T-helper 2 cell treated with Interferon-gamma antibody and Interleukin-4, amounts not matched to agents 100 ng/mL and 5 ng/mL, for 36 hours (primary cell): Measurements from ENCODE around the gene ANTKMT. TPM values are rescaled to one million over a fixed set of nuclear protein-coding genes. Genes with fewer than 3 reads are reported as not detected.

Experiments
- intact Hi-C: fragments of 100-400 bp; cut with micrococcal nuclease; formaldehyde crosslinking; loops from one replicate; pipeline ENCODE4 v1.15.1; 2023
- total RNA-seq: library from RNA; stranded (reverse); gene quantifications from 2 replicates; pipeline ENCODE4 v1.2.3, GENCODE V29; 2022

Gene ANTKMT
- total RNA-seq, 1 donor from 2014 or later, result 25.9 TPM

DNA sequence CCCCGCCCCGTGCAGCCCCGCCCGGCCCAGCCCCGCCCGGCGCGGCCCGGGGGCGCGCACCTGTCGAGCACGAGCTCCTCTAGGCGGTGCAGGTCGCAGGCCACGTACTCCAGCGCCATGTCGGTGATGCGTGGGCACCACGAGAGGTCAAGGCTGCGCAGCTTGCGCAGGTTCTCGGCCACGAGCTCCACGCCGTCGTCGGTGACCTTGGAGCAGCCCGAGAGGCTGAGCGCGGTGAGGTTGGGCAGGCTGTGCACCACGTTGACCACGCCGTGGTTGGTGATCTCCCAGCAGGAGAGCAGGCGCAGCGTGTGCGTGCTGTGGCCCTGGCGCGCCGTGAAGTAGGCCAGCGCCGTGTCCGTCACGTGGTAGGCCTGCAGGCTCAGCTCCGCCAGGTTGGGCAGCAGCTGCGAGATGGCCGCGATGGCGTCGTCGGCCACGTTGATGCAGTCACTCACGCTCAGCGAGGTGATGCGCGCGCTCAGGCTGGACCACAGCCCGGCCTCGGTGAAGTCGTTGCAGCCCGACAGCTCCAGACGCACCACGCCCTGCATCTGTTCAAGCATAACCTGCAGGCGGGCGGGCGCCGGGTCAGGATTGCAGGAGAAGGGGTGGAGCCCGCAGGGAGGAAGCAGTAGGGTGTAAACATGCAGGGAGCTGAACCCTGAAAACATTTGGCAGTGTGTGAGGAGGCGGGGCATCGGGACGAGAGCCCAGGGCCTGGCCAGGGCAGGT, 25.4 kb upstream of the ANTKMT start:
- intact Hi-C loops, result no loop called here

DNA sequence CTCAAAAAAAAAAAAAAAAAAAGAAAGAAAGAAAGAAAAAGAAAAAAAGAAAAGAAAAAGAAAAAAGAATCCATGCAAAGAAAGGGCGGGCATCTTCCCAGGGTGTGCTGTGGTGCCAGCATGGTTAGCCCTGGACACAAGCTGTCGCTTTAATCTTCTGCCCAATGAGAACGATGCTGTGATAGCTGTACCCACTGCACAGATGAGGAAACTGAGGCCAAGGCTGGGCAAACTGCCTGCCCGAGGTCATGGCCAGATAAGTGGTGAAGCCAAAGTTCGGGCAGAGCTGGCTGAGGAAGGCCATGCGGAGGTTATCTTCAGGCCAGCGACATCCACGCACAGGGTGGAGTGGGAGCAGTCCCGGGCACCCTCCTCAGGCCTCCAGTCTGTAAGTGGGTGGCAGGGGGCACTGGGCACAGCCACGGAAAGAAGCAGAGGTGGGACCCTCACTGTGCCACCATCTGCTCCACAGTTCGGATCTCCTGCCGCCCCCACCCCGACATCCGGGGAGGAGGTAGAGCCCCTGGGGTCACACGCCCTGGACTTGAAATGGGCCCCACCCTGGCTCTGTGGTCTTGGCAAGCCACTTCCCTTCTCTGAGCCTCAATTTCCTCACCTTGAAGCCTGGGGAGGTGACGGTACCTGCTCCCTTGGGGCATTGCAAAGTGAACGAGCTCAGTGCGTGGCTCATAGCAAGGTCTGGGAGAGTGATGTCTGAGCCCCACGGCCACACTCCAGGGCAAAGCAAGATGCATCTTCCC, 21.9 kb upstream of the ANTKMT start:
- intact Hi-C loops, result no loop called here

DNA sequence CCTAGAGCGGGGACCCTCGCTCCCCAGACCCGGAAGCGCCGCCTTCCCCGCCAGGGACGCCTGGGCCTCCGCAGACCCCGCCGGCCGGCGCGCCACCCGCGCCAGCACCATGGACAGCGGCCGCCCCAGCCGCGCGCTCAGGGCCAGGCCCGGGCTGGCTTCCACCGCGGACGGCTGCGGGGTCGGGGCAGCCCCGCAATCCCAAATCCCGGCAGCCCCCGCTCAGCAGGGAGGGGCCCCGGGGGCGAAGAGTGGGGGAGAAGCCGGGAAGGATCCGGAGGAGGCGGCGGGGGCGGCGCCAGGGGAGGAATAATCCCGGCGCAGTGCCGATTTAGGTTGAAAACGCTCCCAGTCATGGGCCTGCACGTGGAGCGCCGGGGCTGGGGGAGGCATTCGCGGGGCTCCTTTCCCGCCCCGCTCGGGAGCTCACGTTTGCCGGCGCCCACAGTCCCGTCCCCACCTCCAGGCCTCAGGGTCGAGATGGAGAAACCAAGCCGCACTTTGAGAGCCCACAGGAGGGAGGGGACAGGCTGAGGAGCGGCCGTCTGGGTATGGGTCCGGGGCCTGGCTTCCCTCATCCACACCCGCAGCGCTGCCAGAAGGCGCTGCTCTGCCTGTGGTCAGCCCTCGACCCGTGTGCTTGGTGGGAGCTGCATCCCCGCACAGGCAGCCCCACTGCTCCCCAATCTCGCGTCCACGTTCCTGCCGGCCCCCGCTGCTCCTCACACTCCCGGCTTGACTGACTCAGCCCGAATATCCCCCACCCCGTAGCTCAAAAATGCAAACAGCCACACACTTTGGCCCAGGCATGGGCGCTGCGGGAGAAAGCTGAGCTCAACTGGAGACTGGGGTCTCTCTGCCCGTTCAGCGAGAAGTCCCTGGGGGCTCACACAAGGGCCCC, 20.0 kb upstream of the ANTKMT start:
- intact Hi-C loops, result no loop called here

DNA sequence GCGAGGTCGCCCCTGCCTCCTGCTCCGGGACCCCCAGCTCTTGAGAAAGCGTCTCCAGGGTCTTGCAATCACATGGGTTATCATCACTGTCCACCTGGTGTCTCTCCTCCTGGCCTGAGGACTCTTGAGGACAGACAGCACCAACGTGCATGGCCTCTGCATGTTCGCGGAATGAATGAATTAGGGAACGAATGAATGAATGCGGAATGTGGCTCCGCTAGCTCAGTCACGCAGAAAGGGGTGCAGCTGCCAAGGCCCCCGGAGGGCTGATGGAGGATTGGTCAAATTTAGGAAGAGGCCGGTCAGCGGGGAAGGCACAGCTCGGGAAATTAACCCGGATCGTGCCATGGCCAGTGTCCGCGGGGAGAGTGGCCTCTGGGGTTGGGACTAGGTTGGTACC, 18.6 kb upstream of the ANTKMT start:
- intact Hi-C loops, result no loop called here

DNA sequence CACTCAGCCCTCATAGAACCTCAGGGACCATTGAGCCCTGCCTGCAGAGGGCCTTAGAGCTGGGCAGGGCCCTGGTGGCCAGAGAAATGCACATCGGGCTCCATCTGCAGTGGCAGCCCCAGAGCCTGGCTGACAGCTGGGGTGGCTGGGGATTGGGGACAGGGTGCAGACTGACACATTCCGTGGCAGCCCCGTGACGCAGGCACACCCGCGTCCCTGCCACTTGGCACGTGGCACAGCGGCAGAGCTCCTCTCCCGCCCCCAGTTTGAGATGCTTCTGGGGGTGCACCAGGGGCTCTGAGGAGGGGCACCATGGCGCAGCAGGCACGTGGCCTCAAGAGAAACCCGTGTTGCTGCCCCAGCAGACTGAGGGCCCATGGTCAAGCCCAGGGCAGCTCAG, 17.5 kb upstream of the ANTKMT start:
- intact Hi-C loops, result no loop called here

DNA sequence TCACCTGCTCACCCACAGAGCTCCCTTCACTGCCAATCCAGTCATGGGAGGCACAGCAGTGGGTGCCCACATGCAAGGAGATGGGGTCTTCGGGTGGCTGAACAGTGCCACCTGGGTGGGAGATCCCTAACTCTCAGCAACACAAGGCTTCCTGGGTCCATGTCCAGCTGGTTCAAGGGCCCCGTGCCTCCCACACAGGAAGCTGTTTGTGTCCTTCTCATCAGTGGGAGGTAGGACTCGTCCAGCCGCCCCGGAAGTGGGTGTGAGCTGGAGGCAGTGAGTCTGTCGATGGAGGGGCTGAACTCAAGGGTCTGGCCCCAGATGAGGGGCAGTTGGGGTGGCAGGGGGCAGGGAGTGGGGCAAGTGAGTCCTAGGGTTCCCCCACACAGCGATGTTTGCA, 16.9 kb upstream of the ANTKMT start:
- intact Hi-C loops, result no loop called here

DNA sequence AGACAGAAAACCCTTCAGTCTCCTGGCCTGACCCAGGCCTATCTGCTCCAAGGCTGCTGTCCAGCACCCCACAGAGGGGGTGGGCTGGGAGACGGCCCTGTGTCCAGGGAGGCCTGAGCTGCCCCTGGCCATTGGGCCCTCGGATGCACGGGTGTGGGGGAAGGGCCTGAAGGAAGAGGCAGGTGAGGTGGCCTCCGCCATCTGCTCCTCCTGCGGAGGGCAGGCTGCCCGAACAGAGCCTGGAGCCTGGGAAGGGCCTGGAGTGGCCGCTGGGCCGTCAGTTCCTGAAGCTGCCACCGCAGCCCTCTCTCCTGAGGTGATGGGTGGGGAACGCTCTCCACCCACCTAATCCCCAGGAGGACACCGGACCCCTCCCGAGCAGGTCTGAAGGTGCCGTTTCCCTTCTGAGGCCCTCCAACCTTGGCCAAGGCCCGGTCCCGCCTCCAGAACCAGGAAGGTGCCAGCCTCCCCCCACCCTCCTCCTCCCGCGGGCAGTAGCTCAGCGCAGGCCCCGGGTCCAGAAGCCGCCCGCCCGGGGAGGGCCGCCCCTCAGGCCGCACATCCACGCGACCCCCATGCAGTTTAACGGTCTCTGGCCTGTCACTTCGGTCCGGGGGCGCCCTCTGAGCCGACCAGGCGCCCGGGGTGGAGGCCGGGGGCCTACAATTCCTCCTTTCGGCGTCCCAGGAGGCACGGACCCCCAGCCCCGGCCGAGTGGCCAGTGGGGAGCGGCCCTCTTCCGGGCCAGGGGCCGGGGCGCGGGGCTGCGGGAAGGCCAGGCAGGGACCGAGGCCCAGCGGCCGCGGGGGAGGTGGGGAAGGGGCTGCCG, 16.2 kb upstream of the ANTKMT start:
- intact Hi-C loops, result no loop called here

DNA sequence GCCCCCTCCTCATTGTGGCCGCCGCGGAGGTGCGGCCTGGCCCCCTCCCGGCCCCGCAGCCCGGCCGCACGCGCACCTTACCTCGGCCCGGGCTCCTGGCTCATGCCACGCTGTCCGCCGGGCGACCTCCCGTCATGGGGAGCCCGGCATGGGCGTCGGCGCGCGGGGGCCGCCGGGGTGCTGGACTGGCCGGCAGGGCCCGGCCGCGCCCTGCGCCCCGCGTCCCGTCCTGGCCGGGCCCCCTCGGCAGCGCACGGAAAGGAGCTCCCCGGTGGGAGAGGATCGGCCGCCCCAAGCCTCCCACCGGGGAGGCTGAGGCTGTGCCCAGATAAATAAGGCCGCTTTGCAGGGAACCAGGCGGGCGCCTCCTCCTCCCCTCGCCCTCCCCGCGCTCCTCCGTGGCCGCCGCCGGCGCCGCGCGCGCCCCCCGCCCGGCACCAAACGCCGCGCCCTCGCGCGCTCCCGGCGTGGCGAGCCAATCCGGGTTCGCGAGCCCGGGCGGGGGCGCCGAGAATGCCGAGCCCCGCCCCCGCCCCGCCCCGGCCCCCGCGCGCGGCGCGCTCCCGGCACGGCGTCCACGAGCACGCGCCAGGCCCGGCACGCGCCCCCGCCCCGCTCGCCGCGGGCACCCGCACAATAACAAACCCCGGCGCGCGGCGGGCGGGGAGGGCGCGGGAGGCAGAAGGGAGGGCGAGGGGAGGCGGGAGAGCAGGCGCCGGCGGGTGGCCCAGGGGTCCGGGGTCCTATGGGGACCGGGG, 15.3 kb upstream of the ANTKMT start, which contains the start of gene FBXL16:
TSS of gene FBXL16 (minus strand) at position 371 of the 758 bp plus-strand sequence. CDS start 8,396 bp downstream, outside the sequence.
- intact Hi-C loops, result no loop called here

DNA sequence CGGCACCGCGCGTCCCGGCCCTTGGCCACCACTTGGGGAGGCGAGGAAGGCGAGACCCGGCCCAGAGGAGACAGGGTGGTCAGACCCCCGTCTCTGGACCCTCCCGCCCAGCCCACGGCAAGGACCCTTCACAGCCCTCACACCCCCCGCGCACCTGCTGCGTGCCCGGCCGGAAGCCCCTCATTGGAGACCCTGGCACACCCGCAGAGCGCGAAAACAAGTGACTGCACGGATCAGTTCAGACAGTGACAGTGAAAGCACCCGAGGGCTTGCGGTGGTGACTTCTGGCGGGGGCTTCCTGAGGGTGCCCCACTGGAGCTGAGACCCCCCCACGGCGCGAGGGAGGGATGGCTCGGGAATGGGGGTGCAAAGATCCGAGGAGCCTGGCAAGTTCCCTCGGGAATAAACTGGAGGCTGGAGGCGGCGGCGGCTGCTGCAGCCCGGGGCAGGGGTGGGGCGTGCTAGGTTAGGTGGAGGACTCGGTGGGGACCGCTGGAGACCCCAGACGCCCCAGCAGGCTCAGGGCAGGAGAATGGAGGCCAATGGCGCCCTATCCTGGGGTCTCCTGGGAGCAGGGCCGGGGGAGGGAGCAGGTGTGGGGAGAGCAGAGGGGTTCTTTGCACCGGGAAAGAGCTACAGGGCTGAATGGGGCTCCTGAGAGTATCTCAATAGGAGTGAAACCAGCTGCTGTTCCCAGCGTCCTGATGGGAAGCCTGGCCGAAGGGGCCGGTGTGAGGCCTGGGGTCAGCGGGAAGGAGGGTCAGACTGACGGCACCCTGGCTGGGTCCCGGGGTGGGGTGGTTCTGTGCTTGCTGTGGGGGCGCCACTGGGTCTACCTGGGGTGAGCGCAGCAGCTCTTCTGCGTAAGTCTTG, 14.5 kb upstream of the ANTKMT start:
- intact Hi-C loops, result no loop called here

DNA sequence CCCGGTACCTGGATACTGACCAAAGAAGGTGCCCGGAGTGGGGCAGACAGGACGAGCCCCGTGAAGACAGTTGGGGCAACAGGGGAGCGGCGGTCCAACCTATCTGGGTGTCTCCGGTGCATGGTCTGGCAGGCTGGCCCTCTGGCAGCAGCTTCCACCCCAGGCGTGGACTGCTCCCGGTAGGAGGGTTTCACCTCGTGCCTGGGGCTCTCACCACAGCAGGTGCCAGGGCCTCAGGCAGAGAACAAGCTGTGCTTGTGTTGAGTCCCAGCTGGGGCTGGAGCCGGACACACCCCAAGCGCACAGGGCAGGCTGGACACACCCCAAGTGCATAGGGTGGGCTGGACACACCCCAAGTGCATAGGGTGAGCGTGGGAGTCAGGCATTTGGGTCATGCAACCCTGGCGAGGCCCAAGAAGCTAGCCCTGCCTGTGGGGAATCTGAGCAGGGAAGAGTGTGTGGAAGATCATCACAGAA, 13.8 kb upstream of the ANTKMT start:
- intact Hi-C loops, result no loop called here

DNA sequence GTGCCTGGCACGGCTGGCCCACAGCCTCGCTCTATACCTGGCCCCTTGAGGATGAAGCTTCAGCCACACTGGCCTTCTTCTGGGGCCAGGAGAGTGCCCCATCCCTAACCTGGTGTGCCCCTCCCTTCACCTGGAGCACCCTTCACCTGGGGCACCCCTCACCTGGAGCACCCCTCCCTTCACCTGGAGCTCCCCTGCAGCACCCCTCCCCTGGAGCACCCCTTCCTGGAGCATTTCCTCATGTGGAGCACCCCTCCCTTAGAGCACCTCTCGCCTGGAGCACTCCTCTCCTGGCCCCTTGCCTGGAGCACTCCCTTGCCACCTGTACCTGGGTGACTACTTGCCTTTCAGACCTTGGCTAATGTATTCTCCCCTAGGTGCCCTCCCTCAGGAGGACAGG, 12.9 kb upstream of the ANTKMT start:
- intact Hi-C loops, result no loop called here

DNA sequence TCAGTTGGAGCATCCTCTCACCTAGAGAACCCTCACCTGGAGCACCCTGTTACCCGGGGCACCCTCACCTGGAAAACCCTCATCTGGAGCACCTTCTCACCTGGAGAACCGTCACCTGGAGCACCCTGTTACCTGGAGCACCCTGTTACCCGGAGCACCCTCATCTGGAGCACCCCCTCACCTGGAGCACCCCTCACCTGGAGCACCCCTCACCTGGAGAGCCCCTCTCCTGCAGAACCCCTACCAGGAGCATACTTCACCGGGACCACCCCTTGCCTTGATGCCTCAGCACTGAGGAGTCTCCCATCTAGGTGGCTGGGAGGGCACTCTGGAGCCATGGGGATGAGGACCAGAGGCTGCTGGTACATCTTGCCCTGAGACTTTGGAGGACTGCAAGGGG, 12.0 kb upstream of the ANTKMT start:
- intact Hi-C loops, result no loop called here

DNA sequence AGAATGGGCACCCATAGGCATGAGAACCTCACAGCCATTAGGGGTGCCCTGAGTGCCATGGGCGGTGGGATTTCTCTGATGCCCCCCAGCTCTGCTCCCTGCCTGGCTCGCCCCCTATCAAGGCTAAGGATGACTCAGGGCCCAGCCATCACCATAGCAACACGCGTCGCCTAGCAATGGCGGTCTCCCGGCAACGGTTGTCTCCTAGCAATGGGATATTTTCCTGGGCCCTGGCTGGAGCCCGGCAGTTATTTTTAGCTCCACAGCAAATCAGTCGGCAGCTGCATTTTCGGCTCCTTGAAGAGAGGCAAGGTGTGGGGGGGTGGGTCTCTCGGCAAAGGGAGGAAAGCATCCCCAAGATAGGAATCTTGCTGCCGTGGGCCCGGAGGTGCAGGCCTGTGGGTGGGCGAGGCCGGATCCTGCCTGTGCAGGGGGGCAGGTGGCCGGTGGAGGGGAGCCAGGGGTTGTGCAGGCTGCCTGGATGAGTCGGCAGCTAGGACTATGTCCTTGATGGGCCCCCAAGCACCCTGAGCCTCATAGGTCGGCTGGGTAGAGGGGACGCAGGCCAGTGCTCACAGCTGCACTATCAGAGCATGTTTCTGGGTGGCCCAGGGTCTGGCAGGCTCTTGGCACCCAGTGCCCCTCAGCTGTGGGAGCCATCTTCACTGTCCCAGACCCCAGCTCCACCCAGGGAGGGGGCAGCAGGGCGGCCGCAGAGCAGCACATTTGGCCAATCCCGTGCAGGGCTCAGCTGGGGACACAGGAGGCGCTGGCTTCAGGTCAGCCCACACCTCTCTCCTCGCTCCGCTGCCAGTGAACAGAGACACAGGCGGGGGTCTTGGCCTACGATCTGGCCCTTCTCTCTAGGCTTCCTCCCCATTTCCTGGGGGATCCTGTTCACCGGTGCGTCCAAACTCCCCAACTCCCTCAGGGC, 11.1 kb upstream of the ANTKMT start:
- intact Hi-C loops, result no loop called here

DNA sequence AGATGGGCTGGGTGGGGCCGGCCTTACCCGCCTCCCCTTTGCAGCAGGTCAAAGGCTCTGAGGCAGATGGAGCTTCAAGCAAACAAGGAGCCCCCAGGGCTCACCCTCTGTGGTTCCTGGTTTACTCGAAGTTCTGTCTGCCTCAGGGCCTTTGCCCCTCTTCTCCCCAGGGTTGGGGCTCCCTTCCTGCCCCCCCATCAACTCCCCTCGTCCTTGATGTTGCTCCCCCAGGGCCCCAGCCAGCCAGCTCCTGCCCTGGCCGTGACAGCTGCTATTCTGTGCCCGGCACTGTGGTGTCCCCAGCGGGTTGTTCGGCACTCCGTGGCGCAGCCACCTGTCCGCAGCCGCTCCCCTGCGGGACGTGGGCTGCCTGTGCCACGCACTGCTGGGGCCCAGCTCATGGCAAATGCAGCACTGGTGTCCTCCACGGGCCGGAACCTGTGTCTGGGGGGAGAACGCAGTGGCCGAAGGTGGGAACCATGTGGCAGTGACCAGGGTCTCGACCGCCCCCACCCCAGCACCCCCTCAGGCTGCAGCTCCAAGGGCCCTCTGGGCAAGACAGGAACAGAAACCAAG, 10.4 kb upstream of the ANTKMT start:
- intact Hi-C loops, result loop anchor here (1.0 kb wide), 1 partner anchor 75 kb away; no protein-coding TSS in a partner anchor

DNA sequence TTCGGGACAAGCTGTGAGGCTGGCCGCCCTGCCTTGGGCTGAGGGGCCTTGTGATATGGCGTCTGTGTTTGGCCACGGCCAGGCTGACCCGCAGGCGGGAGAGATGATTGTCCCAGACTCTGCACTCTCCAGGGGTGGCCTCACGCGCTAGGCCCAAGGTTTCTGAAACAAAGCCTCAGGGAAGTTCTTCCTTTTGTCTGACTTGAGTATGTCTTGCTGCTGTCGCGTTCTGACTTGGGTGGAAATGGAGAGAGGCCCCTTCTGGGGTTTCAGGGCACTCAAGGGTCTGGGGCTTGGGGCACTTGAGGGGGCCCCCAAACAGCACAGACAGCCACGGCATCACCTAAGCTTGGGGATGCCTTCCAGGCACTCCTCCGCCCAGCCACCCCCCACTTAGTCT, 9.9 kb upstream of the ANTKMT start:
- intact Hi-C loops, result loop anchor here (1.0 kb wide), 1 partner anchor 74 kb away; no protein-coding TSS in a partner anchor

DNA sequence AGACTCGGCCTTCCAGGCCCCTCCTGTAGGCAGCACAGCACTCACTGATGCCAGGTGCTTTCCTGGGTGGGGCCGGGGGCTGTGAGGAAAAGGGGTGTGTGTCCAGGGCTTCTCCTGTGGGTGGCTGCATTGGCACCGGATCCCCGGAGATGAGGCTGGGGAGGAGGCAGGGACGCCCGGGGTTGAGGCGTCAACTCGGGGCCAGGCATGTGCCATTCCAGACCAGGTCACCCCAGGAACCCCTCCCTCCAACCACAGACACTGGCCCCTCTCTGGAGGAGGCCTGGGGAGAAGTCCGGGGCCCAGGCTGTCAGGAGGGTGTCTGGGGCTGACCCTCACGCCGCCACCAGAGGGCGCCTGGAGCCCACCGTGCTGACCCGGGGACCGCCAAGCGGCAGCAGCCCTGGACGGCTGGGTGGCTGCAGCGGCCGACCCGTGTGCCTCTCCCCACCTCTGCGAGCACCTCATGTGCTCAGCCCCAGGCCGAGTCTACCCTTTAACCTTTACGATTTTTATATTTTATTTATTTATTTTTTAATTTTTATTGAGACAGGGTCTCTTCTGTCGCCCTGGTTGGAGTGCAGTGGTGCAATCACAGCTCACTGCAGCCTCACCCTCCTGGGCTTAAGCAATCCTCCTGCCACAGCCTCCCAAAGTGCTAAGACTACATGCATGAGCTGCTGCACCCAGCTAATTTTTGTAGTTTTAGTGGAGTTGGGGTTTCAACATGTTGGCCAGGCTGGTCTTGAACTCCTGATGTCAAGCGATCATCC, 9.2 kb upstream of the ANTKMT start:
- intact Hi-C loops, result loop anchor here (1.0 kb wide), 1 partner anchor 74 kb away; no protein-coding TSS in a partner anchor
